ENCODE measurements around the gene PEX12.

- no peak for TF ChIP-seq CTCF (IDR thresholded peaks at IDR 0.05)
- no peak for TF ChIP-seq POLR2AphosphoS5 (IDR thresholded peaks at IDR 0.05)
Observed at GRCh38 chr17:35541434-35541833, 36.9 kb downstream of the PEX12 start.
